NCI-H82 treated with DMSO at 0.1 percent for 48 hours (cell line): ENCODE results near the gene PLPPR1.
"Not testable (repeated sequence)": the region's sequence is repeated elsewhere in the genome, so short reads cannot be mapped to it uniquely, and the experiment has no call there.

Experiments used
- DNase-seq: peaks from one replicate; lab custom pipeline; 2025; ENCODE audit not compliant: unreplicated experiment; lab: John Stamatoyannopoulos, UW

PLPPR1 gene

DNA sequence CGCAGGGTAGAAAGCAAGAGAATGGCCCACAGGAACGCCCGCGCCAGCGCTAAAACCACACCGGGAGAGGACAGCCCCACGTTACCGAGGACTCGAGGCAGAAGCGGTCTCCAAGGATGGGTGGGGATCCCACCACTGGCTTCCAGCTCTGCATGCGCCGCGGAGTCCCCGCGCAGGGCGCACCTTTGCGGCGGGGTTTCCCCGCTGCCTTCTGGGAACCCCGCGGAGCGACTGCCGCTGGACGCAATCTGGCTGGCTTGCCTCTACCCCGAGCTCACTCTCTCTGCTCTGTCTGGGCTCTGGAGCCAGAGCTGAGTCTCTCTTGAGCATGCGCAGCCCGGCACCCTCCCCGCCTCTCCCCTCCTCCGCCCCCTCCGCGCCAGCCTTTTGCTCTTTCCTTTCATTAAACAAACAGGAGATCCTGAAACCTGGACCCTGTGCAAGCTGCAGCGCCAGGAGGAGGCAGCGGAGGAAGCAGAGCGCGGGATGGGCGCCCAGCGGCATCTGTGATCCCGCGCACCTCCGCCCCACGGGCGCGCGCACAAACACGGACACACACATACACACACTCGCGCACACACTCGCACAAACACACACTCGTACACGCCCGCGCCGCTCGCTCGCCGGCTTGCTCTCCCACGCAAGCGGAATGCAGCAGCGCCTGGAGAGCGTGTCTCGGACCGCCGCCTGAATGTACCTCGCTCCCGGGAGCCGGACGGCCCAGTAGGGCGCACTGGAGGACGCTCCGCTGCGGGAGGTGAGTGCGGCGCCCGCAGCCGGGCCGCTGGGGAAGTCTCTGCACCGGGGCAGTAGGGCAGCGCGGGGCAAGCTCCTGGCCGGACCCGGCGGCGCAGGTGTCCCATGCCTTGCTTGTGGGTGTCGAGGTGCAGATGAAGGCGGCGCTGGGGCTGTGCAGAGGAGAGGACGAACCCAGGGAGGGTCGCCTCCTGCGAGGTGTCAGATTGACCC, at the start of gene PLPPR1:
TSS of gene PLPPR1 (plus strand) at position 382 of the 969 bp plus-strand sequence.
- peak; percentile 81 for DNase-seq

DNA sequence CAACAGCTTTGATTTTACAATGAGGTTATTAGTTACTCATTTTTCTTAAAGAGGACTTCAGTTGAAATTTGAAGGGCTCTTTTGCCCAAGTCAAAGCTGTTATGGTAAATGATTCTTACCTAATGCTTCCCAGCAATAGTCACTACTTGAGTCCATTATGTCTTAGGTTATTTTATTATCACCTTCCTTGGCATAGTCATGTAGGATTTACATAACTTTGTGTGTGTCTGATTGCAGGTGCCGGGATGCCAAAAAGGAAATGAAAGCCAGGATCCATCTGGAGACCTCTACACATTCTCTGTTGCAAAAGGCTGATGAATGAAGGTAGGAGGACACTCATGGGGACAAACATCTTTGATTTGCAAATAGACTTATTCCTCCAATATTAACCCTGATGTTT, 38.8 kb upstream of the PLPPR1 start:
- DNase-seq: no peak

DNA sequence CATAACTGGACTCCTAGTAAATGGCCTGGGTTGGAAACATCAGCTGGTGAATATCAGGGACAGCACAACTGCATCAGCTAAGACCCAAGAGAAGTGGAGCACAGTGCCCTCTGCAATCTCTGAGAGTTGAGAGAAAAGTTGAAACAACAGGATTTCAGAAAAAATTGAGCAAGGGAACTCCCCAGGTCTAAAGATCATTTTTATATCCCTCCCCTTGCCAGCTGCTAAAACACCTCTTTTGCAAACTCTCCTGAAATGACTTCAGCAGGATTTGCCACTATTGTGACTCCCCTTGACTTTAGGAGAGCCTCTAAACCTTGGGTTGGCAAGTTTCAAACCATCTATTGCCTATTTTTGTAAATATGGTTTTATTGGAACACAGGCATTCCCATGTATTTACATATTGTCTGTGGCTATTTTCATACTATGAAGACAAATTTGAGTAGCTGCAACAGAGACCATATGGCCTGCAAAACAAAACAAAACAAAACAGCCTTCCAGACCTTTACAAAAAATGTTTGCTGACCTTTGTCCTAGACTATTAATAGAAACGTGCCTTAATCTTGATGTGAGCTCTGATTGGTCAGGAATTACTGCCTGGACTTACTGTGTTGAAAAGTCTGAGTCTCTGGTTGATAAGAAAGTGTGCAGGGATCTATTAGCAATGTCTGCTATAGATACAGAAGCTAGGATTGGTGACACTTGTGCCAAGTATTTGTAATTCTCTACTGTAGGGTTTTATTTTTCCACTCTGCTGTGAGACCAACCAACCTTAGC, 37.7 kb upstream of the PLPPR1 start:
- DNase-seq: no peak

DNA sequence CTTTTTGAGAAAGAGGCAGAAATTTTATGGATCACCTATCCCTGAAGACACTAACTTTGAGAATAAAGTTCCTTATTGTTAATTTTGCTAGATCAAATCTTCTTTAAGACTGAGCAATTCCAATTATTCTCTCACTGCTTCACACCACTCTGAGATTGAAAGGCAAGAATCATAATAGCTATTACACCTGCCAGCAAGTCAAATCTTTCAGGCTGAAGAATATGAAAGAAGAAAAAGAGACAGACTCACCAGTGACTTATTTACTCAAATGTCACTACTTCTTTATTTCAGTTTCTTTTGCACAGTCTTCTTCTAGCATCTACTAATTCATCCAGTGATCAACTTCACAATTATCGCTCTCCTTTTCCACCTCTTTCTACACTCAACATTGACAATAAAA, 35.9 kb upstream of the PLPPR1 start:
- DNase-seq: no peak

DNA sequence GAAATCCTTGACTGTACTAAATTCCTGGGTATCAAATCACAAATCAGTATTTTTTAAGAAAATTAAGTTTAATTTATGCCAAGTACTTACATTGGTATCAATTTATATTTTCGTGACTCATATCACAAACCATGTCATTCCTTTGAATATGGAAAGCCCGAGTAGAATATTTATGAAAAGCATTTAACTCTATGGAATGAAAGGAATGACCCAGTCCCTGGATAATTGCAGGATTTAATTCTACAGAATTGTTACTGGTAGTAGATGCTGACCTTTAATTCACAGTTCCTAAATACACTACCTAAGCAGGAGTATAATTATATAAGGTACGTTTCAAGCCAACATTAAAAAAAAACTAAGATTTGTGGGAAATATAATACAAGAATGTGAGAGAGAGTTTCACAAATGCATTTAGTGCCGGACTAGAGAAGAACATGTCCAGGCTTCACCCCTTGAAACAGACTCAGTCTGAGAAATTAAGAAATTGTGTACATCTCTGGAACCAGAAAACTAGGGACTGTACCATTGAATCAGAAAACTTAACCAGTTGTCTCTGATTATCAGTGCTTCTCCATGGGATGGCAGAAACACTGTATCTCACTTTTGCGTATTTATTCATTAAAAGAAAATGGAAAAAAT, 28.5 kb upstream of the PLPPR1 start:
- DNase-seq: no peak

DNA sequence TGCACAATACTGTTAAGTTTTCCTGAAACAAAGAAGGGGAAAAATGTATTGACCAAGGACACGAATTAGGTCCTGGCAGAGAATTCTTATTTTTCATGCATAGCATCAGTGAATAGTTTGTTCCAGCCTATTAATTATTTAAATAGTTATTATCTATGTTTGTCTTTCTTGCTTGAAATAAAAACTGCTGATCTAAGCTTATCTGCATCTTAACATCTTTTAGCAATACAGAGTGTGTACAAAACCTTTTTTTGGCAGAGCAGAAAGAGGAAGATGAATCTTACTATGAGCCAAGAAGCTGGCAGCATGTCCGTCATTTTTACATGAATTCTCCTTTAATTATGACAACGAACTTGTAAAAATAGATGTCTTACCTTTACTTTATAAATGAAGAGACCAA, 23.3 kb upstream of the PLPPR1 start:
- DNase-seq: no peak

DNA sequence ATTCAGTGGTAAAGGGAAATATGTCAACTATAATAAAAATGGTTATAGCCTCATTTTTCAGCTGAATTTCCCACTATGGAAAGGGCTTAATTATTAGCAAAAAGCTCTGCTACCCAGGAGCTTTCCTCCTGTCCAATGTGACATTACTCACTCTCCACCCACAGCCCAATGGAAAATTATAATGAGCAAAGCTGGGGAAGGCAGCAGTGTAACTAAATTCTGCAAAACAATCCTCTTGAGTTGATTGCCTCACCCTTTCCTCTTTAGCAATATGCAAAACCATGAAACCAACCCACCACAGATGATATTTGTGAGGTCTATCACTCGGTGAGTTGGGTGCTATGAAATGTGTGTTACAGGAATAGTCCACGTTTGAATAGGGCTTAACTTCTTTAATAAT, 14.0 kb upstream of the PLPPR1 start:
- no peak for DNase-seq

DNA sequence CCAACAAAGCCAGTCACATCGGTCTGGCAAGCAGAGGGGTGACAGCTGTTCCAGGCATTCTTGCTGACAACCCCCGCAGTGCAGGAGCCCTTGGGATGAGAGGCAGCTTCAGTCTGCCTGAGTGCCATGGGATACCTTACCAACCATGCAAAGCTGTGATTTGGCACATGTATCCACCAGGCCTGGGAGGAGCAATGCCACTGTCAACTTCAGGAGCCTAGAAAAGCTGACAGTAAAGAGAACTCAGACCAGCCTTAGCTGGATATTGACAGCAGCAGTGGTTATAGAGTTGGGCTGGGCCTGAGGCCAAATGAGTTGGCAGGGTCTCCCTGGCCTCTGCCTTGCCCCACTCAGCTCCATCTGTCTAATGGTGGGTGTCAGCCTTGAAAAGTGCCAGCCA, 10.1 kb upstream of the PLPPR1 start:
- no peak for DNase-seq

DNA sequence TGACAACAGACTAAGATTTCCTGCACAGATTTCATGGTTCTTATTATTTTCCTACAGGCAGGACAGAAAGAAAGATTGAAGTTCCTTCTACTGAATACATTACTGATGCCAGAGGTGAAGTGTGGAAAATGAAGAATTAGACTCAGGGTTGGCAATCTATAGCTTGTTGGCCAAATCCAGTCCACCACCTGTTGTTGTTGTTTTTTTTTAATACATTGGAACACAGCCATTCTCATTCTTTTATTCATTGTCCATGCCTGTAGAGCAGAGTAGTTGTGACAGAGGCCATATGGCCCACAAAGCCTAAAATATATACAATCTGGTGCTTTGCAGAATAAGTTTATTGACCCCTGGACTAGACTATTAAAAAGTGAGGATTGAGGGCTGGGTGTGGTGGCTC, 5.8 kb upstream of the PLPPR1 start:
- DNase-seq: no peak

DNA sequence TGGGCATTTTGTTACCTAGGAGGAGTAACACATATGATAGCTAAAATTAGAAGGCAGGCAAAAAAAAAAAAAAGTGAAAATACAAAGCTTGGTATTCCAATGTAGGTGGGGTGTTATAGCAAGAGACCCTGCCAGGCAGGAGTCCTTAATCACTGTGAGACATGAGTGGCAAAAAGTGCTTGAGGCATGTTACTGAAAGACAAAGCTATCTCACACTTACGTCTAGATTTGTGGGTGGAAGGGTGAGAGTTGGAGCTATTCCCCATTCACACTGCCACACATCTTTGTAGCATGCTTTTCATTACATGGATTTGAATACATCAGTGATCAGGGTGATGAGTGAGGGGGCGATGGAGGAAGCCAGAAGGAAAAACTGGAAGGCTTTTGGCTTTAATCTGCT, 2.6 kb upstream of the PLPPR1 start:
- DNase-seq: no peak

DNA sequence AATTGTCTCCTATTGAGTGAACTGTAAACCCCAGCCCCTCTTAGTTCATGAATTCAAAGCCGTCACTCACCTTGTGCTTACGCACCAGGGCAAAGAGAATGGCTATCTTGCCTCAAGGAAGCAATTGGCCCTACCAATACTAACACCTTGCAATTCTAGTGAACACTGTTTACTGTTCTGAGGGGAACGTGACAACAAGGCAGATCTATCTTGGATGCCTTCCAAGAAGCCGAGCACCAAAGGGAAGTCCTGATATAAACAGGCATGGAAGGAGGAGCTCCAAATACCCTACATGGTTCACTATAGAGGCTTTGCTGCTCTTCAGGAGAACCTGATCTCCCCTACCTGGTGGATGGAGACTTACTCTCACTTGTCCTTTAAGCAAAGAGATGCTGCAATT, 1.7 kb upstream of the PLPPR1 start:
- no peak for DNase-seq

DNA sequence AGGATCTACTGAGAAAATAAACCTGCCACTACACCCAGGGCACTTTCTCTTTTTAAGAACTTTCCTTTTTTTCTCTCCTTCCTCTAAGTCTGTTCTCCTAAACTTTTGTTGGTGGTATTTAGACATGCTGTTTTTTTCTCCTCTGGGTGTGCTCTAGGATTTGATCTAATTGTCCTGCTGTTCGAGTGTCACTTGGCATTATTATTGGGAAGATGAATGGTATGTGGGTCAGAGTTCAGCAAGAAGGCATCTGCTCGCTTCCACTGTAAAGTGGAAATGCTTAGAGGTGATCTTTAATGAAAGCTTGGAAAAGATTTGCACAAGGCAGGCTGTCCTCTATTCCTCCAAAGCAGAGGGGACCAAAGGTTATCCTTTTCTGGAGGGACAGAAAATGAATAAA, 1.3 kb upstream of the PLPPR1 start:
- peak; percentile 61 for DNase-seq

DNA sequence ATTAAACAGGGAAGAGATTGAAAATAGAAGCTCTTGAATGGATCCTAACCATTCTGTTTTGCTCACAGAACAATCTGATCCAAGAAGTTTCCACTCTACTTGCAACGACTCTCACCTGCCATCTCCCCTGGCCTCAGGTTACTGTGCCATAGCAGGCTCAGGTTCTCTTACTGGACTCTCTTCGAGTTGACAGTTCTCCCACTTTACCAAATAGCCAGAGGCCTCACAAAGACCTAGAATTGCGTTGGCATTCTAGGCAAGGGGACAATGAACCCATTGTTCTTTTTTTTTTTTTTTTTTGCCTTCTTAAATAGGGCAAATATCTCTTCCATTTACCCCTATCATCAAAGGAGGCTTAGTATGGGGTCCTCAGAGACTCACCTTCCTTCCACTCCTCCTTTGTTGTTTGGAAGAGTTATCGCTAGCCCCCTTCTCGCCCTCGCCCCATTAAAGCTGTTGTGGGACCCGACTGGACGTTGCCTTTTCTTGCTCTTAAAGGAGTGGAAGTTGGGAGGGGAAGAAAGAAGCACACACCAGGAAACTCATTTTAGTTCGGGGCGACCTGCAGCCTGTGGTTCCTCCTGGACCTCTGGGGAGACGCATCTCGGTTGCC, 688 bp upstream of the PLPPR1 start:
- DNase-seq: no peak

DNA sequence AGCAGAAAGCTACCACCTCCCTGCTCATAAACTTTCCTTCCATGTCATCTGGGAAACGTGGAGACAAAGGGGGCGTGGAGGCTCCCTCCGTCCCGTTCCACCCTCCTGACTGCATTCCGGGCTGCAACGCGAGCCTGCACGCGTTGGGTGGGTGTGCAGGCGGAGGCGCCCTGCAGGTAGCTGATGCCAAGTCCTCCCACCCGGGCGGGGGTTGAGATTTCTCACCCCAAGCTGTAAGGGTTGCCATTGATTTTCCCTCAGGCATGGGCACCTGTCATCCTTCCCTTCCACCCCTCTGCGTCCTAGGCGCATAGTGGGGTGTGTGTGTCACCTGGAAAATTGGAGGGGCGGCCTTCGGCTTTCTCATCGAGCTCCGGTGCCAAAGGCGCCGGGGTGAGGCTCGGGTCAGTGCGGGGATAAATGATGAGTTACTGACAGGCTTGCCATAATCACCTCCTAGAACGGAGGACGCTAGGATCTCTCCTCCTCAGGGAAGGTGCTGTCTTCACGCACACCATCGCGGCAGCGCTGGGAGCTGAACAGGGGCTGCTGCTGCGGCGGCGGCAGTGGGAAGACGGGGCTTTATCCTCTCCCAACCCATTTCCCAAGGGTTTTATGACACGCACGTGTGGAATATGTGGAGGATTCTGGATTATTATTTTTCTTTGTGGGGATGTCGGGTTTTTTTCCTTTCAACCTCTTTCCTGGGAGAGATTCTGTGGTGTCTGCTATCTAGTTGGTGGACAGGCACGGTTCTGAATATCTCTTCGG, 973 bp downstream of the PLPPR1 start:
- no peak for DNase-seq

DNA sequence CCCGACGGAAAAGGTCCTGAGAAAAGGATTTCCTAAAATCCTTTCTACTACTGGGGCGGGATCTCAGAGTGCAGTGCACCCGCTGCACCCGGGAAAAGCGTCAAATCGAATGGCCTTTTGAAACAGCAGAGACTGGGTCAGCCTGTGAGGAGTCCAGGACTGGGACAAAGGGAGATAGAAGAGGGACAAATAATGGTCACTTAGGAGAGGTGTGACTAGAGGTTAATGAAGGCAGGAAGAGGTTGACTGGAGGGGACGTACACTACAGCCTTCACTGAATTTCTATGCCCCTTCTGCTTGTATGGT, 1.5 kb downstream of the PLPPR1 start:
- no peak for DNase-seq

DNA sequence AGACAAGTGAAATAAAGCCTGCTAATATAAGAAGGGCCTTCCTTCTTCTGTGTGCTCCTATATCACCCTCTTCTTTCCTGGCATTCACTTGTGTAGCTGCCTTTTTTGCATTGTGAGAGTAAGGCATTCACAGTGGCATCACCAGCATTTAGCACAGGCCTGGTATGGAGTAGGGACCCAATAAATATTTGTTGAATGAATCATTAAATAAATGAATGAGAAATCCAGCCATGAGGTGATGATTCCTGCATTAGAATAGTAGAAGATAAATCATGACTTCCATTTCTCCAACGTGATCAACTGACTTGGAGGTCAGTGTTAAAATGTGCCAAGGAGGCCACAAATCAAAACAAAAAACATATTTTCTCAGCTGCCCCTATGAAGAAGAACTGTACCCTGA, 3.9 kb downstream of the PLPPR1 start:
- DNase-seq: no peak

DNA sequence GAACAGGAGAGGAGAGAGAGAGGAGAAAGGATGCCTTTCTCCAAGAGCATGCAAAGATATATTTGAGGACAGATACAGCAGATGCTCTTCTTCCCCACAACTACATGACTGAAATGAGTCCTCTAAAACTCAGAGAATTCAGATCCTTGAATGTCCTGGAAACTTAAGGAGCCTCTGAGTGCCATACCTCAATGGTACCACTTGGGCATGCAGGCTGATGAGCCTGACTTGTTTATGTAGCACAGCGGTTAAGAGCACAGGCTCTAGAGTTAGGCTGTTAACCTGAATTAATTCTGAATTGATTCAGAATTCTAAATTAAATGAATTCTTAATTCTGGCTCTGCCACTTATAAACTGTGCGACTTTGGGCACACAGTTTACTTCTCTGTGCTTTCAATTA, 5.7 kb downstream of the PLPPR1 start:
- DNase-seq: no peak

DNA sequence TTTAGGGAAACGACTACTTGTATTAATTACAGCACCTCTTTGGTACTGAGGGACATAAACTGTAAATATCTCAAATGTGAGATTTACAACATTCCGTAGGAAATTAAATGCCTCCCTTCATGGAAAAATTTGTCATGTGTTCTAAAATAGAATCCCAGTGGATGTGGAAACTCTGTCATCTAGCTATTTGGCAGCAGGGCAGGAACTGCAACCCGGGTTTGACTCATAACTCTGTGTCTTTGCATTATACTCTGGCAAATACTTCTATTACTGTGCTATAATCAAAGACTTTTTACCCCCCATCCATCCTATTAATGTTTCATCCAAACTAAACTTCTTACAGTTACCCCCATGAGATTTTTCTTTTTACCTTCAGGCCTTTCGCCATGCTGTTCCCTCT, 6.6 kb downstream of the PLPPR1 start:
- no peak for DNase-seq

DNA sequence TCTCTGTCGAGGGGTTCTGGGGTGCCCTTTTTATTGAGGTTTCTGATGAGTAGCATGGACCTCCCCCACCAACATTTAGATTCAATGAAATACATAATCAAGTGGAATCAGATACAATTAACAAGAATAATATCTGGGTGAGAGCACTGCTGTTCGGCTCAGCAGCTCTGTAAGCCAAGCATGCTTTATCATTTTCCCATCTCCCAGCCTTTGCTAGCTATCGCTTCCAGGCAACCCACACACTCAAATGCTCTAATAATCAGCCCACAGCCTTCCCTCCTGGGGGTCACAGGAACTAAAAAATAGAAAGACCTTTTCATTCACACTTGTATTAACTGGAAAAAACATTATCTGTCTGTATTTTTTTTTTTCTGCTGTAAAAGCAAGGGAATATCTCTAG, 8.9 kb downstream of the PLPPR1 start:
- DNase-seq: no peak

DNA sequence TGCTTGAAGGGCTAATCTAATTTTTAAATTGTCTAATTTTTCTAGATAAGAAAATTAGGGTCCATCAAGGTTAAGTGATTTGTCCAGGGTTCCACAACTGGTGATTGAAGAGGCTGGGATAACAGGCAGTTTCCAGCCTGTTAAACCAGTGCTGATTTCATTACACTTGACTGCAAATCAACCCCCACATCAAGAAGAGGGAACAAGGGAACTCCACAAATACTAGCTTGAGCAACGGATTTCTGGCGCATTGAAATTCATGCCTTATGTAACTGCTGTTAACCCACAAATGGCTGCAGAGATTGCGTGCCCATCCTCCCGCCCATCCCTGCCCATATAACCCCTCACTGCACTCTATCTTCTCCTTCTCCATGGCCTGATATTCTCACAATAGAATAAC, 10.0 kb downstream of the PLPPR1 start:
- no peak for DNase-seq

DNA sequence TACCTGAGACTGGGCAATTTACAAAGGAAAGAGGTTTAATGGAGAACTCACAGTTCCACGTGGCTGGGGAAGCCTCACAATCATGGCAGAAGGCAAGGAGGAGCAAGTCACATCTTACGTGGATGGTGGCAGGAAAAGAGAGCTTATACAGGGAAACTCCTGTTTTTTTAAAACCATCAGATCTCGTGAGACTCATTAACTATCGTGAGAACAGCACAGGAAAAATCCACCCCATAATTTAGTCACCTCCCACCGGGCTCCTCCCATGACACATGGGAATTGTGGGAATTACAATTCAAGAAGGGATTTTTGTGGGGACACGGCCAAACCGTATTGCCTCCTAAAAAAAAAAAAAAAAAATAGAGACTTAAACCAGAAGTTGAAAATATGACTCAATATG, 11.1 kb downstream of the PLPPR1 start:
- not testable (repeated sequence) for DNase-seq
